ENCODE measurements around the gene MYO6. TPM values are rescaled to one million over a fixed set of nuclear protein-coding genes. Genes with fewer than 3 reads are reported as not detected.

The MYO6 gene
- polyA plus RNA-seq, 1 of the 3 experiments (the other 2 are of a cell fraction) = 6.2 TPM

GRCh38 chr6:75892384-75892783, 143.3 kb downstream of the MYO6 start:
- H3K4me2 ChIP-seq = no peak overlapping the region
- H3K9me2 ChIP-seq = no peaks in the 10 kb centered on the region
- no peaks in the 10 kb centered on the region for H3K27me3 ChIP-seq (ENCODE audit: insufficient read depth)
- no peaks in the 10 kb centered on the region for H3K9me3 ChIP-seq
- H3K4me3 ChIP-seq (ENCODE audit: low read depth in 2 of 2, low read length in 1 of 2) = no peak overlapping the region
- no peak overlapping the region for H3K9ac ChIP-seq
- no peaks in the 10 kb centered on the region for H3F3A ChIP-seq (replicated peaks; ENCODE audit: insufficient read depth)
- WGBS (ENCODE audit: low lambda C conversion rate) = 91% methylated on average over 8 of the region's 8 CpGs
- no peaks in the 10 kb centered on the region for H4K20me1 ChIP-seq (ENCODE audit: insufficient read depth)
- DNase-seq = no peak
- no peak overlapping the region for H2AFZ ChIP-seq (ENCODE audit: low read depth)
- no peak overlapping the region for H3K27ac ChIP-seq (ENCODE audit: low read depth in 2 of 2, low read length in 1 of 2)
- TF ChIP-seq FOXJ3 (CRISPR knock-in tag; IDR thresholded peaks at IDR 0.05) = no peak
- TF ChIP-seq ZBTB33 (IDR thresholded peaks at IDR 0.05; ENCODE audit: borderline replicate concordance, low read depth) = no peak
- no peak for TF ChIP-seq USF2 (IDR thresholded peaks at IDR 0.05; ENCODE audit: borderline replicate concordance, low read depth, low read length)
- TF ChIP-seq CTCF (IDR thresholded peaks at IDR 0.05) = no peak
- no peak for TF ChIP-seq SIN3A (IDR thresholded peaks at IDR 0.05; ENCODE audit: borderline replicate concordance, low read depth, low read length)
- TF ChIP-seq MAX (IDR thresholded peaks at IDR 0.05; ENCODE audit: low read depth) = no peak
- TF ChIP-seq MXI1 (IDR thresholded peaks at IDR 0.05; ENCODE audit: low read depth, low read length) = no peak
- no peak for TF ChIP-seq GABPA (IDR thresholded peaks at IDR 0.05; ENCODE audit: low read depth)
- no peak for TF ChIP-seq IRF3 (IDR thresholded peaks at IDR 0.05; ENCODE audit: low read depth, low read length)
- TF ChIP-seq REST (IDR thresholded peaks at IDR 0.05; ENCODE audit: low read depth, low read length) = no peak
- TF ChIP-seq MEF2A (IDR thresholded peaks at IDR 0.05; ENCODE audit: borderline replicate concordance, low read depth) = no peak
- TF ChIP-seq ELF1 (IDR thresholded peaks at IDR 0.05) = no peak
- H3K79me2 ChIP-seq (ENCODE audit: insufficient read depth) = no peaks in the 10 kb centered on the region
- CTCF ChIA-PET = interaction anchor here (0.6 to 3.9 kb wide), 13 partner anchors 12 to 789 kb away, joined by 3 to 77 read pairs (median 6); no protein-coding TSS in a partner anchor
- POLR2A ChIA-PET = no interaction called here
- peaks cover 13 to 15% of the 10 kb centered on the region in 2 experiments for H3K36me3 ChIP-seq (replicated peaks in 1 of 2; ENCODE audit: control insufficient read depth in 1 of 2, insufficient read depth in 2 of 2, low read length in 1 of 2)
- H3K4me1 ChIP-seq (ENCODE audit: control insufficient read depth in 1 of 2, insufficient read depth in 2 of 2, low read depth in 1 of 2, low read length in 1 of 2) = no peaks in the 10 kb centered on the region
